Psoas muscle (tissue), 8 donors: ENCODE measurements around the gene RAD51B. TPM values are rescaled to one million over a fixed set of nuclear protein-coding genes. Genes with fewer than 3 reads are reported as not detected.

ENCODE experiments used
- ATAC-seq, 4 donors: fragments of 200-7000 bp; cut with Tn5 transposase; one replicate each; pipeline ENCODE4 v1.9.1; 2020; ENCODE audit warnings: moderate library complexity in 3 of 4, mild to moderate bottlenecking in 2 of 4
- DNase-seq, 2 donors: peaks; one replicate each; pipeline ENCODE4 v3.0.0-alpha.2; 2020
- H3K27ac ChIP-seq: fragments of 200-600 bp; one replicate; pipeline ENCODE4 v1.8.0; 2022
- H3K27me3 ChIP-seq, 3 donors: fragments of 200-600 bp in 1 of 3; one replicate each; pipeline versions ENCODE4 v1.6.1 to v1.8.0; 2013 to 2022; ENCODE audit warnings: low read length in 2 of 3, mild to moderate bottlenecking in 2 of 3, moderate library complexity in 1 of 3; ENCODE audit not compliant: insufficient read depth in 3 of 3
- H3K36me3 ChIP-seq, 2 donors: fragments of 200-600 bp in 1 of 2; one replicate each; pipeline versions ENCODE4 v1.6.1 to v1.8.0; 2013 to 2022; ENCODE audit warnings: low read depth in 1 of 2, mild to moderate bottlenecking in 1 of 2, moderate library complexity in 1 of 2; ENCODE audit not compliant: insufficient read depth in 1 of 2
- H3K4me1 ChIP-seq: fragments of 200-600 bp; one replicate; pipeline ENCODE4 v1.8.0; 2022
- H3K4me3 ChIP-seq: fragments of 200-600 bp; one replicate; pipeline ENCODE4 v1.8.0; 2022; ENCODE audit warnings: mild to moderate bottlenecking
- H3K9me3 ChIP-seq: fragments of 200-600 bp; one replicate; pipeline ENCODE4 v1.8.0; 2022
- CTCF ChIP-seq: fragments of 200-600 bp; IDR thresholded peaks from one replicate; pipeline ENCODE4 v1.8.0; 2022; ENCODE audit warnings: antibody characterized with exemption
- WGBS, 3 donors: extraction: QIAGEN DNeasy Blood & Tissue Kit; methylation state at CpG; one replicate each; pipeline versions ENCODE4 v1.1.6 to v1.1.7; 2013; 5-methylcytosine and 5-hydroxymethylcytosine counted together
- intact Hi-C, 2 donors: fragments of 100-400 bp; cut with DNase I; formaldehyde crosslinking; loops; one replicate each; pipeline versions ENCODE4 v1.11.0 to v1.14.2; 2022
- polyA plus RNA-seq, 3 donors: library from polyadenylated mRNA; stranded (reverse); fragments of 200-250 nt; gene quantifications; one replicate each; pipeline ENCODE4 v1.2.3, GENCODE V29; 2013
- total RNA-seq, 4 donors: library from RNA; stranded (reverse); fragmentation: NEBNext Ultra II Directional in 2 of 4; extraction: Animal tissue kit (Norgen Biotek cat#: 25700) in 2 of 4; gene quantifications; one replicate each; pipeline versions ENCODE4 v1.2.1 to v1.2.4, GENCODE V29; 2021 to 2023
- donor health status: healthy with polysubstance abuse.
- donor health status: DM: no; HTN: no; CAD: no; lungs with moderate emphysema.
- donor health status: Bipolar disorder and iron deficiency.
- donor health status: healthy.
- donor health status: DM: yes; HTN: yes; CAD: no.
- donor health status: DM: no; HTN: no; CAD: no.
- donor health status: DM: no; HTN: no; CAD: no.
- donor health status: DM: yes; HTN: yes; CAD: no.

RAD51B gene
- total and polyA plus RNA-seq, 7 donors = 0.60 to 7.2 (median 2.2) TPM

GRCh38 chr14:68516342-68516741 lies 696.8 kb downstream of the RAD51B start:
- no peaks in the 10 kb centered on the region for H3K9me3 ChIP-seq
- H3K36me3 ChIP-seq = no peaks in the 10 kb centered on the region
- WGBS, 3 donors = 55 to 75% (median 72%) methylated on average over 4 of the region's 4 CpGs
- TF ChIP-seq CTCF = no peak
- H3K27ac ChIP-seq = no peak overlapping the region
- no peak overlapping the region for H3K4me3 ChIP-seq
- ATAC-seq (no peak), DNase-seq (no peak)
- intact Hi-C loops = no loop called here
- no peaks in the 10 kb centered on the region for H3K27me3 ChIP-seq
- H3K4me1 ChIP-seq = peaks cover 15% of the 10 kb centered on the region

- no peak for TF ChIP-seq CTCF
- Histone ChIP-seq H3K4me1 (peaks cover 25% of the 10 kb centered on the region), H3K36me3 (no peaks in the 10 kb centered on the region), H3K27ac (no peak overlapping the region), H3K27me3 (no peaks in the 10 kb centered on the region), H3K4me3 (no peak overlapping the region), H3K9me3 (no peaks in the 10 kb centered on the region)
- DNase-seq (no peak), ATAC-seq (peak in 1 of 4 donors; percentile 41)
- WGBS, 3 donors = 57 to 61% (median 61%) methylated on average over 7 to 8 of the region's 8 CpGs
- intact Hi-C loops = no loop called here
Observed at GRCh38 chr14:68518166-68518565, 698.6 kb downstream of the RAD51B start.

- Histone ChIP-seq H3K9me3 (no peaks in the 10 kb centered on the region), H3K27me3 (no peaks in the 10 kb centered on the region), H3K36me3 (no peaks in the 10 kb centered on the region), H3K4me1 (peaks cover 25% of the 10 kb centered on the region), H3K4me3 (no peak overlapping the region), H3K27ac (no peak overlapping the region)
- TF ChIP-seq CTCF = no peak
- DNase-seq = no peak
- intact Hi-C loops = no loop called here
- 31 to 36% (median 35%) methylated on average over 7 of the region's 7 CpGs for WGBS, 3 donors
- ATAC-seq = peak in 2 of 4 donors; percentile 32 to 46
Observed at GRCh38 chr14:68518761-68519670, 699.4 kb downstream of the RAD51B start.

GRCh38 chr14:68519671-68520187 lies 700.1 kb downstream of the RAD51B start:
- ATAC-seq = peak in 1 of 4 donors; percentile 3
- Histone ChIP-seq H3K27ac (no peak overlapping the region), H3K4me1 (peaks cover 25% of the 10 kb centered on the region), H3K4me3 (no peak overlapping the region), H3K36me3 (no peaks in the 10 kb centered on the region), H3K9me3 (no peaks in the 10 kb centered on the region), H3K27me3 (no peaks in the 10 kb centered on the region)
- no peak for DNase-seq
- 52 to 60% (median 59%) methylated on average over 5 of the region's 5 CpGs for WGBS, 3 donors
- intact Hi-C loops = loop anchor here in 1 of 2 donors (5.0 kb wide), 1 partner anchor 158 kb away; no protein-coding TSS in a partner anchor
- TF ChIP-seq CTCF = no peak
